GM12878 (cell line): ENCODE data around the gene ZCCHC17. TPM values are rescaled to one million over a fixed set of nuclear protein-coding genes. Genes with fewer than 3 reads are reported as not detected.

Source experiments
- ATAC-seq: fragments of 200-7000 bp; cut with Tn5 transposase; 3 replicates; pipeline ENCODE4 v1.9.1; 2020; ENCODE audit warnings: mild to moderate bottlenecking, moderate library complexity
- BruUV-seq: library from RNA; stranded (reverse); fragments of 400-500 nt; replicated peaks from 2 replicates; lab custom pipeline; 2021; lab: Mats Ljungman, UMichigan
- CTCF ChIA-PET: fragments of 300-600 bp; sonication (Branson Sonifier 250); formaldehyde crosslinking; extraction: SDS; loops from one replicate; lab custom pipeline; 2021; ENCODE audit warnings: inconsistent platforms; lab: Yijun Ruan, JAX
- POLR2A ChIA-PET: fragments of 350-600 bp; formaldehyde crosslinking; extraction: SDS; loops from one replicate; lab custom pipeline; 2021; ENCODE audit warnings: inconsistent platforms; lab: Charles Lee
- RAD21 ChIA-PET: fragments of 300-600 bp; sonication (Branson Sonifier 250); formaldehyde crosslinking; loops from one replicate; lab custom pipeline; 2023; ENCODE audit warnings: antibody characterized with exemption; ENCODE audit not compliant: unreplicated experiment; lab: Charles Lee
- SMC1A ChIA-PET: fragments of 300-600 bp; sonication (Branson Sonifier 250); formaldehyde crosslinking; loops from one replicate; lab custom pipeline; 2023; ENCODE audit not compliant: unreplicated experiment, uncharacterized antibody; lab: Charles Lee
- DNase-seq: peaks from one replicate; pipeline ENCODE4 v3.0.0-alpha.2; 2011; ENCODE audit warnings: low read depth, low spot score
- FAIRE-seq: peaks from 3 replicates; lab custom pipeline; 2011; peaks lifted over from hg19 to GRCh38; lab: Jason Lieb, UNC
- H2AFZ ChIP-seq: 2 replicates; pipeline ENCODE4 v1.6.0; 2011; ENCODE audit warnings: low read depth, low read length, control low read depth; ENCODE audit not compliant: control insufficient read depth
- H3K27ac ChIP-seq: 2 replicates; pipeline ENCODE4 v1.5.1; 2011; ENCODE audit warnings: control low read depth; ENCODE audit not compliant: control insufficient read depth, insufficient read depth
- H3K27me3 ChIP-seq, 2 experiments: replicated peaks in 1 of 2; 2 replicates each; pipeline versions ENCODE4 v1.6.0 to v1.6.1; 2011; ENCODE audit warnings: low read length in 1 of 2; ENCODE audit not compliant: control insufficient read depth in 2 of 2, insufficient read depth in 2 of 2
- H3K36me3 ChIP-seq, 2 experiments: 2 replicates each; pipeline ENCODE4 v1.5.1; 2011; ENCODE audit warnings: low read length in 1 of 2; ENCODE audit not compliant: control insufficient read depth in 2 of 2, insufficient read depth in 2 of 2
- H3K4me1 ChIP-seq: 2 replicates; pipeline ENCODE4 v1.6.1; 2011; ENCODE audit warnings: mild to moderate bottlenecking, low read length, moderate library complexity, mixed read lengths; ENCODE audit not compliant: control insufficient read depth, insufficient read depth
- H3K4me2 ChIP-seq: 2 replicates; pipeline ENCODE4 v1.6.0; 2011; ENCODE audit warnings: control low read depth; ENCODE audit not compliant: control insufficient read depth, insufficient read depth
- H3K4me3 ChIP-seq: fragments of 200-600 bp; sonication (generic); 2 replicates; pipeline ENCODE4 v1.5.1; 2016
- H3K79me2 ChIP-seq: 2 replicates; pipeline ENCODE4 v1.6.0; 2011; ENCODE audit warnings: low read length; ENCODE audit not compliant: control insufficient read depth, insufficient read depth
- H3K9ac ChIP-seq: 2 replicates; pipeline ENCODE4 v1.8.0; 2011; ENCODE audit warnings: low read length, control low read depth, mixed read lengths; ENCODE audit not compliant: control insufficient read depth, insufficient read depth
- H3K9me3 ChIP-seq: replicated peaks from 3 replicates; pipeline ENCODE4 v1.5.1; 2011; ENCODE audit warnings: mild to moderate bottlenecking, low read length; ENCODE audit not compliant: control insufficient read depth, insufficient read depth
- H4K20me1 ChIP-seq: 2 replicates; pipeline ENCODE4 v1.6.0; 2011; ENCODE audit not compliant: control insufficient read depth, insufficient read depth
- BCL11A ChIP-seq: IDR thresholded peaks from 2 replicates; pipeline ENCODE4 v1.6.1; 2011; ENCODE audit warnings: low read depth, low read length
- BHLHE40 ChIP-seq, 2 experiments: fragments of 450-650 bp in 1 of 2; IDR thresholded peaks; 2 replicates each; pipeline ENCODE4 v1.6.1; 2011 to 2017; ENCODE audit warnings: low read depth in 2 of 2, borderline replicate concordance in 1 of 2, improper control_type of control experiment in 1 of 2, low read length in 1 of 2, mild to moderate bottlenecking in 1 of 2
- CHD2 ChIP-seq: IDR thresholded peaks from 2 replicates; pipeline ENCODE4 v1.6.1; 2011; ENCODE audit warnings: low read depth, low read length, improper control_type of control experiment, borderline replicate concordance
- GATAD2B ChIP-seq: fragments of 450-650 bp; conservative IDR thresholded peaks from 2 replicates; pipeline ENCODE4 v1.6.1; 2017; ENCODE audit warnings: low read depth, mild to moderate bottlenecking, moderate library complexity
- JUNB ChIP-seq: IDR thresholded peaks from 2 replicates; pipeline ENCODE4 v1.6.1; 2016; ENCODE audit warnings: antibody characterized with exemption, mild to moderate bottlenecking
- MEF2B ChIP-seq: fragments of 450-650 bp; IDR thresholded peaks from 2 replicates; pipeline ENCODE4 v1.6.1; 2018; ENCODE audit warnings: mild to moderate bottlenecking, moderate library complexity; ENCODE audit not compliant: partially characterized antibody, poor library complexity, severe bottlenecking
- MXI1 ChIP-seq: fragments of 150-350 bp; IDR thresholded peaks from 2 replicates; pipeline ENCODE4 v1.6.1; 2011; ENCODE audit warnings: low read depth, mild to moderate bottlenecking, inconsistent platforms, low read length, improper control_type of control experiment
- PAX5 ChIP-seq: IDR thresholded peaks from 2 replicates; pipeline ENCODE4 v1.6.1; 2011; ENCODE audit warnings: low read depth, low read length, borderline replicate concordance
- POLR2A ChIP-seq: IDR thresholded peaks from 2 replicates; pipeline ENCODE4 v1.6.1; 2011; ENCODE audit warnings: low read depth, mild to moderate bottlenecking, low read length
- RBBP5 ChIP-seq: fragments of 200-600 bp; sonication (generic); conservative IDR thresholded peaks from 2 replicates; pipeline ENCODE4 v1.6.1; 2016
- SMAD5 ChIP-seq: IDR thresholded peaks from 2 replicates; pipeline ENCODE4 v1.6.1; 2016; ENCODE audit warnings: antibody characterized with exemption, low read depth
- STAT1 ChIP-seq: fragments of 450-650 bp; conservative IDR thresholded peaks from 2 replicates; pipeline ENCODE4 v1.6.1; 2014; ENCODE audit warnings: antibody characterized with exemption, mild to moderate bottlenecking
- STAT3 ChIP-seq: IDR thresholded peaks from 2 replicates; pipeline ENCODE4 v1.6.1; 2011; ENCODE audit warnings: low read depth, low read length, improper control_type of control experiment
- YBX1 ChIP-seq: fragments of 450-650 bp; IDR thresholded peaks from 2 replicates; pipeline ENCODE4 v1.6.1; 2016; ENCODE audit warnings: antibody characterized with exemption
- ZZZ3 ChIP-seq: IDR thresholded peaks from 2 replicates; pipeline ENCODE4 v1.6.1; 2011; ENCODE audit warnings: low read depth; ENCODE audit not compliant: control insufficient read depth, insufficient read length
- WGBS: methylation state at CpG from one replicate; pipeline ENCODE4 v1.1.6; 2016; ENCODE audit warnings: low lambda C conversion rate; ENCODE audit not compliant: insufficient replicate concordance, insufficient coverage; ENCODE audit errors: missing lambda C conversion rate; 5-methylcytosine and 5-hydroxymethylcytosine counted together
- in situ Hi-C: fragments of 300-500 bp; cut with MboI; formaldehyde crosslinking; loops from 9 replicates; pipeline ENCODE4 v1.14.3; 2018; ENCODE audit warnings: mixed read lengths
- intact Hi-C: fragments of 100-400 bp; cut with micrococcal nuclease; formaldehyde crosslinking; loops from one replicate; pipeline ENCODE4 v1.14.2; 2022; ENCODE audit not compliant: unreplicated experiment
- polyA plus RNA-seq, 11 experiments: library from polyadenylated mRNA; depleted of rRNA in 4 of 11; unstranded in 6 of 11; stranded (reverse) in 5 of 11; fragments of >200 nt; fragmentation: Nextera tagmentation in 4 of 11; fragmentation: Illumina TruSeq in 1 of 11; extraction: Ambion mirVana in 4 of 11; extraction: Trizol in 1 of 11; gene quantifications; 1 replicate in 1 of 11; 2 replicates in 10 of 11; pipeline versions ENCODE4 v1.2.1 to v1.2.3, GENCODE V29; 2011 to 2016; ENCODE audit warnings: inconsistent platforms in 2 of 11, missing spikeins in 2 of 11, low read depth in 1 of 11
- total RNA-seq, 4 experiments: library from RNA; depleted of rRNA in 3 of 4; stranded (reverse); fragments of >200 nt in 3 of 4; fragmentation: Illumina TruSeq in 1 of 4; extraction: Trizol in 1 of 4; gene quantifications; 2 replicates each; pipeline versions ENCODE4 v1.2.1 to v1.2.3, GENCODE V29; 2013 to 2021
- TF ChIP-seq, protein P1 (sequence below): fragments of 450-650 bp; conservative IDR thresholded peaks from 2 replicates; pipeline ENCODE4 v1.6.1; 2017; ENCODE audit warnings: mild to moderate bottlenecking, moderate library complexity
- TF ChIP-seq, protein P2 (sequence below): fragments of 450-650 bp; IDR thresholded peaks from 2 replicates; pipeline ENCODE4 v1.6.1; 2017; ENCODE audit warnings: borderline replicate concordance
- TF ChIP-seq, protein P3 (sequence below): fragments of 150-350 bp; IDR thresholded peaks from 2 replicates; pipeline ENCODE4 v1.6.1; 2016; ENCODE audit warnings: low read depth, low read length

Gene ZCCHC17
- total and polyA plus RNA-seq, 10 of the 15 experiments (the other 5 are each of a cell fraction or from before 2014, with no cell fraction given) = 22.3 to 86.3 (median 47.0) TPM

DNA sequence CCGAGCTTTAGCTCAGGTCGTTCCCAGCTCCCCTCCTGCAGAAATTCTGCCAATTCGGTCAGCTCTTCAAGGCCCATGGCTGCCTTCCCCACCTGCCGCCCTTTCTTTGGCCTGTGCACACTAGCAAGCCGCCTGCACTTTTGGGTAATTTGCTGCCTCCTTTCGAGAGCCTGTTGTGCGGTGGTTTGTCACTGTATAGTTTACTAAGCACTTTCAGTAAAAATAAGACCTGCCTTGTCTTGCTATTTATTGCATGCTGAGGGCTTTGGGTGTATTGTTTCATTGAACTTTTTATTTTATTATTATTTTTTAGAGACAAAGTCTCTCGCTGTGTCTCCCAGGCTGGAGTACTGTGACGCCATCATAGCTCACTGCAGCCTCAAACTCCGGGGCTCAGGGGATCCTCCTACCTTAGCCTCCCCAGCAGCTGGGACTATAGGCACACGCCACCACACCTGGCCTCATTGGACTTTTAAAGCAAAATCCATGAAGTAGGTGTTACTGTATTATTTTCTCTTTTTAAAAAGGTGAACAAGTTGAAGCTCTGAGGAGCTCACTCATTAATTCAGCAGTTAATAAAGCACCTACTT lies 77.2 kb downstream of the ZCCHC17 start:
- Histone ChIP-seq H2AFZ (no peak overlapping the region), H3K4me2 (0 out of 2 replicates have a peak overlapping the region, but pooled peaks have one; percentile 4), H3K79me2 (no peaks in the 10 kb centered on the region), H3K36me3 (no peaks in the 10 kb centered on the region; a peak in 1 of 4 replicates), H4K20me1 (no peaks in the 10 kb centered on the region), H3K4me1 (no peaks in the 10 kb centered on the region), H3K9me3 (no peaks in the 10 kb centered on the region), H3K9ac (no peak overlapping the region), H3K4me3 (no peak overlapping the region), H3K27ac (no peak overlapping the region), H3K27me3 (no peaks in the 10 kb centered on the region)
- RAD21 ChIA-PET = interaction anchor here (0.5 to 2.3 kb wide), 9 partner anchors 10 to 243 kb away, joined by 3 to 15 read pairs (median 4); no protein-coding TSS in a partner anchor
- CTCF ChIA-PET = interaction anchor here (0.6 to 5.5 kb wide), 13 partner anchors 10 to 629 kb away, joined by 3 to 42 read pairs (median 3); no protein-coding TSS in a partner anchor
- DNase-seq = no peak
- no peak for TF ChIP-seq GATAD2B
- TF ChIP-seq RBBP5 = no peak
- TF ChIP-seq, protein P1, sequence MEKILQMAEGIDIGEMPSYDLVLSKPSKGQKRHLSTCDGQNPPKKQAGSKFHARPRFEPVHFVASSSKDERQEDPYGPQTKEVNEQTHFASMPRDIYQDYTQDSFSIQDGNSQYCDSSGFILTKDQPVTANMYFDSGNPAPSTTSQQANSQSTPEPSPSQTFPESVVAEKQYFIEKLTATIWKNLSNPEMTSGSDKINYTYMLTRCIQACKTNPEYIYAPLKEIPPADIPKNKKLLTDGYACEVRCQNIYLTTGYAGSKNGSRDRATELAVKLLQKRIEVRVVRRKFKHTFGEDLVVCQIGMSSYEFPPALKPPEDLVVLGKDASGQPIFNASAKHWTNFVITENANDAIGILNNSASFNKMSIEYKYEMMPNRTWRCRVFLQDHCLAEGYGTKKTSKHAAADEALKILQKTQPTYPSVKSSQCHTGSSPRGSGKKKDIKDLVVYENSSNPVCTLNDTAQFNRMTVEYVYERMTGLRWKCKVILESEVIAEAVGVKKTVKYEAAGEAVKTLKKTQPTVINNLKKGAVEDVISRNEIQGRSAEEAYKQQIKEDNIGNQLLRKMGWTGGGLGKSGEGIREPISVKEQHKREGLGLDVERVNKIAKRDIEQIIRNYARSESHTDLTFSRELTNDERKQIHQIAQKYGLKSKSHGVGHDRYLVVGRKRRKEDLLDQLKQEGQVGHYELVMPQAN = no peak
- no peak for TF ChIP-seq CHD2
- TF ChIP-seq, protein P2, sequence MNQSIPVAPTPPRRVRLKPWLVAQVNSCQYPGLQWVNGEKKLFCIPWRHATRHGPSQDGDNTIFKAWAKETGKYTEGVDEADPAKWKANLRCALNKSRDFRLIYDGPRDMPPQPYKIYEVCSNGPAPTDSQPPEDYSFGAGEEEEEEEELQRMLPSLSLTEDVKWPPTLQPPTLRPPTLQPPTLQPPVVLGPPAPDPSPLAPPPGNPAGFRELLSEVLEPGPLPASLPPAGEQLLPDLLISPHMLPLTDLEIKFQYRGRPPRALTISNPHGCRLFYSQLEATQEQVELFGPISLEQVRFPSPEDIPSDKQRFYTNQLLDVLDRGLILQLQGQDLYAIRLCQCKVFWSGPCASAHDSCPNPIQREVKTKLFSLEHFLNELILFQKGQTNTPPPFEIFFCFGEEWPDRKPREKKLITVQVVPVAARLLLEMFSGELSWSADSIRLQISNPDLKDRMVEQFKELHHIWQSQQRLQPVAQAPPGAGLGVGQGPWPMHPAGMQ = no peak
- TF ChIP-seq JUNB = no peak
- TF ChIP-seq MXI1 = no peak
- no peak for TF ChIP-seq PAX5
- TF ChIP-seq STAT3 = no peak
- TF ChIP-seq ZZZ3 = no peak
- no peak for TF ChIP-seq BHLHE40 (IDR thresholded peaks at IDR 0.05; ENCODE audit: borderline replicate concordance in 1 of 2, low read depth in 2 of 2, low read length in 1 of 2)
- no peak for TF ChIP-seq BCL11A
- TF ChIP-seq POLR2A = no peak
- no peak for TF ChIP-seq SMAD5
- TF ChIP-seq STAT1 = no peak
- TF ChIP-seq MEF2B = no peak
- TF ChIP-seq, protein P3, sequence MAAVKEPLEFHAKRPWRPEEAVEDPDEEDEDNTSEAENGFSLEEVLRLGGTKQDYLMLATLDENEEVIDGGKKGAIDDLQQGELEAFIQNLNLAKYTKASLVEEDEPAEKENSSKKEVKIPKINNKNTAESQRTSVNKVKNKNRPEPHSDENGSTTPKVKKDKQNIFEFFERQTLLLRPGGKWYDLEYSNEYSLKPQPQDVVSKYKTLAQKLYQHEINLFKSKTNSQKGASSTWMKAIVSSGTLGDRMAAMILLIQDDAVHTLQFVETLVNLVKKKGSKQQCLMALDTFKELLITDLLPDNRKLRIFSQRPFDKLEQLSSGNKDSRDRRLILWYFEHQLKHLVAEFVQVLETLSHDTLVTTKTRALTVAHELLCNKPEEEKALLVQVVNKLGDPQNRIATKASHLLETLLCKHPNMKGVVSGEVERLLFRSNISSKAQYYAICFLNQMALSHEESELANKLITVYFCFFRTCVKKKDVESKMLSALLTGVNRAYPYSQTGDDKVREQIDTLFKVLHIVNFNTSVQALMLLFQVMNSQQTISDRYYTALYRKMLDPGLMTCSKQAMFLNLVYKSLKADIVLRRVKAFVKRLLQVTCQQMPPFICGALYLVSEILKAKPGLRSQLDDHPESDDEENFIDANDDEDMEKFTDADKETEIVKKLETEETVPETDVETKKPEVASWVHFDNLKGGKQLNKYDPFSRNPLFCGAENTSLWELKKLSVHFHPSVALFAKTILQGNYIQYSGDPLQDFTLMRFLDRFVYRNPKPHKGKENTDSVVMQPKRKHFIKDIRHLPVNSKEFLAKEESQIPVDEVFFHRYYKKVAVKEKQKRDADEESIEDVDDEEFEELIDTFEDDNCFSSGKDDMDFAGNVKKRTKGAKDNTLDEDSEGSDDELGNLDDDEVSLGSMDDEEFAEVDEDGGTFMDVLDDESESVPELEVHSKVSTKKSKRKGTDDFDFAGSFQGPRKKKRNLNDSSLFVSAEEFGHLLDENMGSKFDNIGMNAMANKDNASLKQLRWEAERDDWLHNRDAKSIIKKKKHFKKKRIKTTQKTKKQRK = no peak
- no peak for TF ChIP-seq YBX1
- in situ Hi-C loops = no loop called here
- POLR2A ChIA-PET = interaction anchor here (0.6 to 1.4 kb wide), 3 partner anchors 21 to 334 kb away, joined by 4 read pairs; no protein-coding TSS in a partner anchor
- BruUV-seq = no TSS peak
- WGBS = 61% methylated on average over 11 of the region's 11 CpGs
- SMC1A ChIA-PET = interaction anchor here (0.9 to 2.4 kb wide), 7 partner anchors 13 to 193 kb away, joined by 3 to 7 read pairs (median 3); partner anchors contain the start of genes SNRNP40 and ZCCHC17
- FAIRE-seq = no peak
- intact Hi-C loops = no loop called here
- peak; percentile 37; the same call in 2 of the 3 replicates for ATAC-seq
